HL-60/S4 (cell line): ENCODE results near the gene SLCO4C1.

Source experiments
- in situ Hi-C: fragments of 300-500 bp; cut with MboI; formaldehyde crosslinking; loops from 2 replicates; pipeline ENCODE4 v1.14.3; 2022; ENCODE audit warnings: low sequenced_read_pairs

SLCO4C1 gene

DNA sequence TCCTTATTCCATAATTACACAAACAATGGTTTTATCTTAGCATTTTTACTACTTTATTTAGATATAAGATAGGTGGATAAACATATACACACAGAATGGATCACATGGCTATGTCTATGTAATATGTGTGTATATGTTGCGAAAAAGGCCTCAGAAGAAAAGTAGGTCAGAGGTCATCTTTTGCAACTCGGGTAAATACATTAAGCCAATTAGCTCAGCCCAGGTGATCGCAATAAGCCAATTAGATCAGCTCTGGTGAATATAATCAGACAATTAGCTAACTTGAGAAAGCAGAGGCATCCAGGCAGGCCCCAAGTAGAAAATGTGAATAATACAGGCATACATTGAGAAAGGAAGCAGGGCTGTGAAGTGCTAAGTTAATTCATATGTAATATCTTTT is 24.3 kb downstream of the SLCO4C1 start:
- in situ Hi-C loops, result no loop called here

DNA sequence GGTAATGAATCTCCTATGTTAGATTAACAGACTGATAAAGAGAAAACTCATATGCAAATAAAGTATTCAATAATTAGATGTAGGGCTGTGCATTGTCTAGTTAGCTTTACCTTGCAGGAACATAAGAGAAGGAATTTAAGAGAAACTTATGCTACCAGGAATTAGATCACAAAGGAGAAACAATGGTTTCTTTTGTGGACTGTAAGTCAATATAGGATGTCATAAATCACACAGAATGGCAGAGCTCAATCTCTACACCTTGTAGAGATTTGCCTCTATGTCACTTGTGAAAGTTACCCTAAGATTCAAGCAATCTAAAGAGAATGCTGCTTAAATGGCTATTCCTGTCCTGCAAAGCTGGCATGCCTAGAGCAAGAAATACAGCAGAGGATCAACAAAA is 26.0 kb downstream of the SLCO4C1 start:
- in situ Hi-C loops, result no loop called here

DNA sequence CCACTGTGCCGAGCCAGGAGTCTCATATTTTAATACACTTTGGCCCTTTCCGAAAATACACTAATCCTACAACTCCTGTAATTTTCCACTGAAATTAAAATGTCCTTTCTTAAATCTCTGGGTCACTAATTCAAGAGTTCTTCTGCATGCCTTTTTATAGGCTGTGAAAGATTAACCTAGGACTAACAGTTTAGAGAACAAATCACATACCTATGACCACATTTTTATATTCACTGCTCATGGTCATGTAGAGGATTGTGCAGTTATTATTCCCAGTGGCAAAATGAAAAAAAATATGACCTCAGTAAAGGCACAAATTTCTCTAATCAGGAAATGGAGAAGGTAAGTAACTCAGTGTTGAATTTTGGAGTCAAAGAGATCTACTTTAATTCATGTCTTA is 33.4 kb downstream of the SLCO4C1 start:
- in situ Hi-C loops, result no loop called here

DNA sequence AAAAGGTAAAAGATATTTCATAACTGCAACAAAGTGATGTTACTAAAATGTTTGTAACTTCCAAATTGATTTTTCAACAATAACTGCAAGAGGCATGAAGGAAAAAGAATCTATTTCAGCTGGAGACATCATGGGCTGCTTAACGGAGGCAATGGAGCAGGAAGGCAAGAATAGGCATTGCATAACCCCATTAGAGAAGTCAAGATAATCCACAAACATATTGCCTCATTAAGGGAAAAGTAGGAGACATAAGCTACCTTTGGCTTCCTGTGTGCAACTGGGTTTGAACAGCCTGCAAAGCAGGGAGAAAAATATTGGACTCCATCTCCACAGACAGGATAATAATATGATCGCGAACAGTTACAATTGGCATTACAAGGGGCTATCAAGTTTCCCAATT is 46.7 kb downstream of the SLCO4C1 start:
- in situ Hi-C loops, result no loop called here

DNA sequence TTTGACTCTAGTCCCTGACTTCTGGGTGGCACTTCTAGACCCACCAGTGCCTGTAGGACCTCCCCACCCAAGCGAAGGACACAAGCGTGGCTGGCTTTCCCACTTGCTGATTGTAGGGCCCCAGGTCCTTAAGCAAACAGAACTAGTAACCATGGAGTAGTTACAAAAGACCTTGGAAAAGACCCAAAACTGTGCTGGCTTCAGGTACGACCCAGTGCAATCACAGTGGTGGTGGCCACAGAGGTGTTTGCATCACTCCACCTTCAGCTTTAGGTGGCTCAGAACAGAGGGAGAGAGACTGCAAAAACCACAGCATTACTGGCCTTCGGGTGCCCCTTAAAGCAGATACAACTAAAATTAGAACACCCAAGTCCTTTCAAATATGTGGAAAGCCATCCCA is 52.9 kb downstream of the SLCO4C1 start:
- in situ Hi-C loops, result no loop called here

DNA sequence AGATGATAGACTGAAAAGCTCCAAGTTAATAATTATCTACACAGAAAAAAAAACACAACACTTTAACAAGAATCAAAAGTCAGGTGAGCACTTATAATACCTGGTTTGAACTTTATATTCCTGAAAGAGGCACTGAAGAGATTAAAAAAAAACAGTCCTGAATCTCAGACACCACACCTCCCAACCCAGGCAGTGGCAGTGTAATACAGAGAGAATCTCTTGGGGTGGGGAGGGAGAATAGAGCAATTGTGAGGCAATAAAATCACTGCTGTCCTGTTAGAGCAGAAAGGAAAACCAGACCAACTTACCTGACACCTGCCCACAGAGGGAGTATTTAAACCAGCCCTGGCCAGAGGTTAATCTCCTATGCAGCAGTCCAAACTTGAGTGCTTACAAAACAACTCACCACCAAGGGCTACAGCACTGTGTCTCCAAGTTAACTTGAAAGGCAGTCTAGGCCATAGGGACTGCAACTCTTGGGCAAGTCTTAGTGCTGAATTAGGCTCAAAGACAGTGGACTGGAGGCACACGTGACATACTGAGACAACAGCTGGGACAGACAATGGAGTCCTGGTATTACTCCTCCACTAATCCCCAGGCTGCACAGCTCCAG is 54.2 kb downstream of the SLCO4C1 start:
- in situ Hi-C loops, result no loop called here

DNA sequence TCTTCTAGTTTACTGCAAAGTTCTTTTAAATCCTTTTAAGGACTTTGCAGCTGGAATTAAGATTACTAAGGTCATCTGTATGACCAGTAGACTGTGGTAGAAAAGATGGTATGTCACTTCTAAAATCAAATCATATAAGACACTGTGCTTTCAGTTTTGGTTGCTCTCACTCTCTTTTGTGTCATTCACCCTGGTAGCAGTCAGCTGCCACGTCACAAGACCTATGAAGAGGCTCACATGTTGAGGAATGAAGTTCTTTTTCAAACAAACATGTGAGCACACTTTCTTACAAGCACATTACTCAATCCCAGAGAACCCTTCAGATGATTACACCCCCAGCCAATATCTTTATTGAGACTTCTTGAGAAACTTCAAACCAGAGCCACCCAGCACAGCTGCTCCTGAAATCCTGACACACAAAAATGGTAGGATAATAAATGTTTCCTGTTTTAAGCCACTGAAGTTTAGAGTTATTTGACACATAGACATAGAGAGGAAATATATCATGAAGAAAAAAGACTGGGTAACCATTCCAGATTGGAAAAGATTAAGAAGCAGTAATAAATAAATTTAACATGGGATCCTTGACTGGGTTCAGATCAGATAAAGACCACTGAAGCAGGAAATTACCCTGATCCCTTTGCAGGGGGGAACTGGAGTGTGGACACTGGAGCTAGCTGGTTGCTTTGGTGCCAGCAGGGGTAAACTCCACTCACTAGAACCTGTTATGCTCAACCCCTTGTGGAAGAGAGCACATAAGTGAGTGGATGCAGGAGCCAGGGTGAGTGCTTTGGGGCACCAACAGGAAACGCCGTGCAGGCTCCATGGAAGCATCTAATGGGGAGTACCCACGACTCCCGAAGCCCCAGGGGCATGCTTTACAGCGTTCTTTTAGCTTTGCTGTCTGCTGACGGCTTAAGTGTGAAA is 64.1 kb downstream of the SLCO4C1 start:
- in situ Hi-C loops, result no loop called here

DNA sequence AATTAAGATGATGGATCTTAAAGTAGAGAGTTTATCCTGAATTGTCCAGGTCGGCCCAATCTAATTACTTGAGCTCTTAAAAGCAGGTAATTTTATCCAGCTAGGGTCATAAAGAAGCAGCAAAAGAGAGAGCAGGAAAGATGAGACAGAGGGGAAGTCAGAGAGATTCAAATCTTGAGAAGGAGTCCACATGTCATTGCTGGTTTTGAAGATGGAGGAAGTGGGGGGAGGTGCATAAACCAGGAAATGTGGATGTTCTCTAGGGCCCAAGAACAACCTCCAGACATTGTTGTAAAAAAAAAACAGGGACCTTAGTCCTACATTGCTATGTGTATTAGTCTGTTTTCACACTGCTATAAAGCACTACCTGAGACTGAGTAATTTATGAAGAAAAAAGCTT is 66.4 kb downstream of the SLCO4C1 start:
- in situ Hi-C loops, result no loop called here

DNA sequence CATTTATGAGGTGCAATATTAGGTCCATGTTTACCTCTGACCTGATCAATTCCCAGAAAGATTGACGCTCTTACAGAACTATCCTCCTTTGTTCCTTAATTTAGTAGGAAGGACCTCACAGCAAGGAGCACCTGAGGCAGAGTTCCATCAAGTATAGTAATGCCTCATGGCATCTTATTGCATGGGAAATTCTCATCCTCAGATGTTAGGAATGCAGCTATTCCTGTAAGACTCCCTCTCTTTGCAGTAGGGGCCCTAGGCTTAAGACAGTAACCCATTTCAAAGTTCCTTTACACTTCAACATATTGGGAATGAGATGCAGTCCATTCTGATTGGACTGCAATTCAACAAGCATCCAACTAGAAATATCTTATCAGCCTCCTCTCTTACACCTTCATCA is 69.8 kb downstream of the SLCO4C1 start:
- in situ Hi-C loops, result no loop called here

DNA sequence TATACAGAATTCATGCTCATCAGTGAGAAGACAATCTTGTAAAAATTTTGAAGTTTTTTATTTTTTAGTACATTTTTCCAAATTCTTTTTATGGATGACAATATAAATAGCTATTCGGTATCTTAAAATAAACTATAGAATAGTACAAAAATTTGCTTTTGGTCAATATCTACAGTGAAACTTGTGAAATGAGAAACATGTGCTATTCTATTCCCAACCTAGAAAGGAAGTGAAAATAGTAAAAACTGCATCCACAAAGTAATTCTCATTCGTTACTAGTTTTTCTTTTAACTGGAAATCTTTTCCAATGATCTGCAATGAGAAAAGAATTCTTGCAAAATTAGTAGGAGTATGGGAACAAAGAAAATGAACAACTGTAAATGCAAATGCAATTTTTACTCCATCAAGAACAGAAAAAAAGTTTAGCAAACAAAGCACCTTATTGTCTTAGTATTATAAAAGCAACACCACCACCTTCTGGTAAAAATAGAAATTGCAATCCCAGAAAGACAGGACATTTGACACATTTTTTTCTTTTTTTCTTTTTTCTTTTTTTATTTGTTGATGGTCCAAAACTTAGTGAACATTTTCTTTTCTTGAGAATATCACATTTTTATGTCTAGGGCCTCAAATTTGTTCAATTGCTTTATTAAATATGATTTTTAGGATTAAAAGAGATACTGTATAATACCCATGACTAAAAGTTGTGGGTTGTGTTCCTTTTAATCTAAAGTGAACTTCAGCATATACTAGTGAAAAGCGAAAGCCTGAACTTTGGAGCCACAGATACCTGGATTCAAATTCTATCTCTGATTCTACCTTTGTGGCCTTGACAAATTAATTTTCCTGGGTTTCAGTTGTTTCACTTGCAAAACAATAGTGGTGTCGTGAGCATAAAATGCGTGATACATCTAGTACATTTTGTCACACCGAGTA is 72.3 kb downstream of the SLCO4C1 start:
- in situ Hi-C loops, result no loop called here

DNA sequence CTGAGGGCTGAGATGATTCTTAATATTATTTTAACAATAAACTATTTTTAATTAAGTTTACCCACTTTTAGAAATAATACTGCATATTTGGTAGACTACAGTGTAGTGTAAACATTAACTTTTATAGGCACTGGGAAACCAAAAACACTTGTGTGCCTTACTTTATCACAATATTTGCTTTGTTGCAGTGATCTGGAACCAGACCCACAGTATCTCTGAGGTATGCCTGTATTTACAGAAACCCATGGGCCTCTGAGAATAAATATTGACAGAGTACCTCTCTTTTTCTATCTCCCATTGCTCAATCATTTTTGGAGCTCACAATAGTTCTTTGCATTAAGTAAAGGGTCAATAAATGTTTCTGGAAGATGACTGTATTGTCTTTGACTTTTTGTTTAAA is 73.3 kb downstream of the SLCO4C1 start:
- in situ Hi-C loops, result no loop called here

DNA sequence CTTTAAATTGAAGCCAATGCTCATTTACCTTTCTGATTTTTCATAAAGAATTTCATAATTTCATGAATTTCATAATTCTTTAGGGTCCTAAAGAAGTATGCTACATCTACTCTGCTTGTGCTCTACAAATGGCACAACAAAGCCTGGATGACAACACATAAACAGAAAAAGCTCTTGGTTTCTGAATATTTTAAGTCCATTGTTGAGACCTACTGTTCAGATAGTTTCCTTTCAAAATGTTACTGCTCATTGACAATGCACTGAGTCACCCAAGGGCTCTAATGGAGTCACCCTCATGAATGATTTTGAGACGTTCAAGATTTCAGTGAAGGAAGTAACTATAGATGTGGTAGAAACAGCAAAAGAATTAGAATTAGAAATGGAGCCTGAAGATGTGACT is 74.1 kb downstream of the SLCO4C1 start:
- in situ Hi-C loops, result no loop called here

DNA sequence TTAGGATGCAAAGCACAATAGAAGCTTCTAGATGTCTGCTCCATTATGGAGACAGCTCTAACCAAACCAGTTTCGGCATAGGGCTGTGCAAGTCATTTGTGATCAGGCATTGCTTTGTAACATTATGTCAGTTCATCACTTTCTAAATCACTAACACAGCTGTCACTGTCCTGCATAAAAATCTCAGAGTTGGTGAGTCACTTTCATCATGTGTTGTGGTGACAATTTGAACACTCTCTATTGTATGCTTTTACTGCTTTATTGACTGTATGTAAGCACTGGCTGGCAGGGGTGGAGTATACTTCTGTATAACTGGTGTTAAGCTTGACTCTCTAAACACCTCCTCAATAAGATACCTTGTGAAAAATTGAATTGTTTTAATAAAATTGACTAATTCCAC is 77.9 kb downstream of the SLCO4C1 start:
- in situ Hi-C loops, result no loop called here

DNA sequence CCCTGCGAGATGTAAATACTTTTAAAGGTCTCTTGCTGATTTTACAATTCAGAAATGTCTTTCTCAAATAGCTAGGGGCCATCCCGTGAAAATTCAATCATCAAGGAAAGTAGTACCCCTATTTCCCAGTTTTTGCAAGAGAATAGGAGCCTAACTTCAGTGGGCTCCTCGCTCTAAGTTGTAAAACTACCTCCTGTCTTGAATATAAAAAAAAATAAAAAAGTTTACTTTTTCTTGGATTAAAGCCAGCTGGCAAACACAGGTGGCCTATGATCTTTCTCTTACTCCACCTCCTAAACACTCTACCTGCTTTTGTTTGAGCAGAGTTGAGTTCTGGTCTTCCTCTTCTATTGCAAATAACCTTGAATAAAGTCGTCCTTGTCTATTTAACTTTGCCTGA is 79.4 kb downstream of the SLCO4C1 start:
- in situ Hi-C loops, result no loop called here

DNA sequence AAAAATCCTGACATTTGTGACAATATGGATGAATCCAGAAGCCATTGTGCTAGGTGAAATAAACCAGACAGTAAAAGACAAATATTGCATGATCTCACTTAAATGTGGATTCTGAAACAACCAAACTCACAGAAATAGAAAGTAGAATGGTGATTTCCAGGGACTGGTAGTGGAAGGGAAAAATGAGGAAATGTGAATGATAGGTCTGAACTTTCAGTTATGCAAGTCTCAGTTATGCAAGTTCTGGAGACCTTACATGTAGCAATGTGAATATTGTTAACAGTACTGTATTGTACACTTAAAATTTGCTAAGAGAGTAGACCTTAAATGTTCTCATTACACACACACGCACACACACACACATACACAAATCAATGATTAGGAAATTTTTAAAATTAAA is 84.9 kb downstream of the SLCO4C1 start:
- in situ Hi-C loops, result no loop called here

DNA sequence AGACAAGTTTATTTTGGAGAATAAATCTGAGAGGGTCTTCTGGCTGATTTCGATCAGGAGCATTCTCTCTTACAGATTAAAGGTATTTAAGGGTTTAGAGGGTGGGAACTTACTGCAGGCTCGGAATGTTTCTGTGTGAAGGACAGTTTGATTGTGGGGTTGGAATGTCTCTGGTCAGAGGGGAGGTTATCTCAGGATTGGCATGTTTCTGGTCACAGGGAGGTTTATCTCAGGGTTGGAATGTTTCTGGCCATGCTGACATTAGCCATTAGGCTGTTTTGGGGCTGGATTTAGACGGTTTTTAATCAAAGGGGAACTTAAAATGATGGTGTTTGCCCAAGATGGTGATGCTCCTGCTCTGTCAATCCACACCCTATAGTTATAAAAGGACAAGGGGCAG is 95.2 kb downstream of the SLCO4C1 start:
- in situ Hi-C loops, result no loop called here

DNA sequence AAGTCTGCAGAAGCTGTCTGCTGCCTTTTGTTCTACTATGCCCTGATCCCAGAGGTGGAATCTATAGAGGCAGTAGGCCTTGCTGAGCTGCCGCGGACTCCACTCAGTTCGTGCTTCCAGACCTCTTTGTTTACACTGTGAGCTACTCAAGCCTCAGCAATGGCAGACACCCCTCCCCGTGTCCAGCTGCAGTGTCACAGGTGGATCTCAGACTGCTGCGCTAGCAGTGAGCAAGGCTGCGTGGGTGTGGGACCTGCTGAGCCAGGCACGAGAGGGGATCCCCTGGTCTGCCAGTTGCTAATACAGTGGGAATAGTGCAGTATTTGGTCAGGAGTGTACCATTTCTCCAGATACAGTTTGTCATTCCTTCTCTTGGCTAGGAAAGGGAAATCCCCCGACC is 99.6 kb downstream of the SLCO4C1 start:
- in situ Hi-C loops, result no loop called here
